Keratinocyte (primary cell): Measurements from ENCODE around the gene PAPPA2.

ENCODE experiments used
- EZH2 ChIP-seq: IDR thresholded peaks from one replicate; pipeline ENCODE4 v1.6.1; 2012; ENCODE audit warnings: inconsistent platforms, mild to moderate bottlenecking, low read length, moderate library complexity
- TF ChIP-seq, protein P1 (sequence below), 3 experiments: IDR thresholded peaks in 1 of 3; conservative IDR thresholded peaks in 1 of 3; optimal IDR thresholded peaks in 1 of 3; 2 replicates in 2 of 3; 3 replicates in 1 of 3; pipeline versions ENCODE3 to v1.5.1; 2011; ENCODE audit warnings: low read length in 3 of 3, mild to moderate bottlenecking in 3 of 3, moderate library complexity in 2 of 3, control low read depth in 1 of 3, inconsistent platforms in 1 of 3; ENCODE audit not compliant: insufficient read depth in 2 of 3; ENCODE audit errors: extremely low read depth in 1 of 3

DNA sequence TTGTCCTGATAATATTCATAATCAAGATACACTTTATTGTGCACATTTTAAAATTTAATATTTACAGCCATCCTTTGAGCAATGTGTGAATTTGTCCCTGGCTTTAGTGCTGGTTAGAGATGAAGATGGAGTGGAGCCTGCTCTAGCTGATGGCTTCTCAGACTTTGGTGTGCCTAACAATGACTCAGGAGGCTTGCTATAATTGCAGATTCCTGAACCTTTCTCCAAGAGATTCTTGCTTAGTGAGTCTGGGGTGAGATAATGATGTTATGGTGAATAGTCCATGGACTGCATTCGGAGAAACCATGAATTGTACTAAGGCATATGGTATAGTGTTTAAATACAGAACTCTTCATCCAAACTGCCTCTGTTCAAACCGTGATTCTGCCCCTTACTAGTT lies 307.1 kb downstream of the PAPPA2 start:
- TF ChIP-seq, protein P1, sequence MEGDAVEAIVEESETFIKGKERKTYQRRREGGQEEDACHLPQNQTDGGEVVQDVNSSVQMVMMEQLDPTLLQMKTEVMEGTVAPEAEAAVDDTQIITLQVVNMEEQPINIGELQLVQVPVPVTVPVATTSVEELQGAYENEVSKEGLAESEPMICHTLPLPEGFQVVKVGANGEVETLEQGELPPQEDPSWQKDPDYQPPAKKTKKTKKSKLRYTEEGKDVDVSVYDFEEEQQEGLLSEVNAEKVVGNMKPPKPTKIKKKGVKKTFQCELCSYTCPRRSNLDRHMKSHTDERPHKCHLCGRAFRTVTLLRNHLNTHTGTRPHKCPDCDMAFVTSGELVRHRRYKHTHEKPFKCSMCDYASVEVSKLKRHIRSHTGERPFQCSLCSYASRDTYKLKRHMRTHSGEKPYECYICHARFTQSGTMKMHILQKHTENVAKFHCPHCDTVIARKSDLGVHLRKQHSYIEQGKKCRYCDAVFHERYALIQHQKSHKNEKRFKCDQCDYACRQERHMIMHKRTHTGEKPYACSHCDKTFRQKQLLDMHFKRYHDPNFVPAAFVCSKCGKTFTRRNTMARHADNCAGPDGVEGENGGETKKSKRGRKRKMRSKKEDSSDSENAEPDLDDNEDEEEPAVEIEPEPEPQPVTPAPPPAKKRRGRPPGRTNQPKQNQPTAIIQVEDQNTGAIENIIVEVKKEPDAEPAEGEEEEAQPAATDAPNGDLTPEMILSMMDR (optimal IDR thresholded peaks at IDR 0.05 in 1 of 3, IDR thresholded peaks at IDR 0.05 in 1 of 3, conservative IDR thresholded peaks at IDR 0.05 in 1 of 3; ENCODE audit: extremely low read depth in 1 of 3, insufficient read depth in 2 of 3, low read length in 3 of 3): no peak
- TF ChIP-seq EZH2: no peak
